Activated T-cell treated with anti-CD3 and anti-CD28 coated beads, Interleukin-2, amount 50 U/mL, for 24 hours (primary cell): ENCODE results near the gene ECHS1.

Experiments
- DNase-seq: peaks from one replicate; pipeline ENCODE4 v3.0.0-alpha.2; 2020
- H3K27ac Mint-ChIP-seq: 2 replicates; pipeline ENCODE4 v1.8.0; 2020; ENCODE audit warnings: mild to moderate bottlenecking, mixed read lengths
- H3K27me3 Mint-ChIP-seq: 2 replicates; pipeline ENCODE4 v1.8.0; 2020; ENCODE audit warnings: mixed read lengths
- H3K36me3 Mint-ChIP-seq: 2 replicates; pipeline ENCODE4 v1.8.0; 2020; ENCODE audit warnings: low read depth, mixed read lengths
- H3K4me1 Mint-ChIP-seq: 2 replicates; pipeline ENCODE4 v1.8.0; 2020; ENCODE audit warnings: low read depth, mixed read lengths
- H3K4me3 Mint-ChIP-seq: 2 replicates; pipeline ENCODE4 v1.8.0; 2020; ENCODE audit warnings: mild to moderate bottlenecking, moderate library complexity, mixed read lengths
- H3K9me3 Mint-ChIP-seq: 2 replicates; pipeline ENCODE4 v1.8.0; 2020; ENCODE audit warnings: mixed read lengths

ECHS1 gene

DNA sequence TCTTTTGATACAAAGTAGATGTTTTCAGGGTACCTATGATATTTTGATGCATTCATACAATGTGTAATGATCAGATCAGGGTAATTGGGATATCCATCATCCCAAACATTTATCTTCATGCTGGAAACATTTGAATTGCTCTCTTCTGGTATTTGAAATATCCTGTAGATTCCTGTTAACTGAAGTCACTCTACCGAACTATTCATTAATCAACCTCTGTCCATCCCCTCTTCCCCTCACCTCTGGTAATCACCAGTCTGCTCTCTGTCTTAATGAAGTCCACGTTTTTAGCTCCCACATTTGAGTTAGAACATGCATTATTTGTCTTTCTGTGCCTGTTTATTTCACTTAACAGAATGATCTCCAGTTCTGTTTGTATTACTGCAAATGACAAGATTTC, 32.1 kb upstream of the ECHS1 start:
- Mint-ChIP-seq H3K27ac (peak overlapping the region; percentile 26), H3K4me1 (peaks cover 58% of the 10 kb centered on the region), H3K27me3 (no peaks in the 10 kb centered on the region), H3K4me3 (no peak overlapping the region), H3K9me3 (peaks cover under 1% of the 10 kb centered on the region), H3K36me3 (peaks cover 95% of the 10 kb centered on the region)
- DNase-seq: no peak

- Mint-ChIP-seq H3K27me3 (no peaks in the 10 kb centered on the region), H3K4me1 (peaks cover 62% of the 10 kb centered on the region), H3K4me3 (no peak overlapping the region), H3K27ac (no peak overlapping the region), H3K9me3 (no peaks in the 10 kb centered on the region), H3K36me3 (peaks cover 97% of the 10 kb centered on the region)
- no peak for DNase-seq
These were observed 30.6 kb upstream of the ECHS1 start for GRCh38 chr10:133403784-133404183.

DNA sequence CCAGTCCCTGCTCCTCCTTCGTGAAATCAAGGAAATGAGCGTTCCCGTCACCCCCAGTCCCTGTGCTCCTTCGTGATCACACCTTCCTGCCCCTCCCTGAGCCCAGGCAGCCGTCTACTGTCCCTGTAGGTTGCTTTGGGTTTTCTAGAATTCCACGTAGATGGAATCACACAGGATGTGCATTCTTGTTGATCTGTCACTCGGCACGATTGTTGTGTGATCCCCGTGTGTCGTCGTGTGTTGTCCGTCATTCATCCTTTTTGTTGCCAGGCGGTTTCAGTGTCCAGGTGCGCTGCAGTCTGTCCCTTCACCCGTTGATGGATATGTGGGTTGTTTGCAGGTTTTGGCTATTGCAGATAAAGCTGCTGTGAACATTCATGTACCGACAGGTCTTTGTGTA, 30.2 kb upstream of the ECHS1 start:
- H3K4me1 Mint-ChIP-seq: peaks cover 59% of the 10 kb centered on the region
- DNase-seq: no peak
- H3K27ac Mint-ChIP-seq: no peak overlapping the region
- H3K4me3 Mint-ChIP-seq: no peak overlapping the region
- no peaks in the 10 kb centered on the region for H3K27me3 Mint-ChIP-seq
- H3K9me3 Mint-ChIP-seq: no peaks in the 10 kb centered on the region
- peaks cover 97% of the 10 kb centered on the region for H3K36me3 Mint-ChIP-seq

- Mint-ChIP-seq H3K4me3 (no peak overlapping the region), H3K4me1 (peaks cover 58% of the 10 kb centered on the region), H3K27me3 (no peaks in the 10 kb centered on the region), H3K36me3 (peaks cover 97% of the 10 kb centered on the region), H3K9me3 (no peaks in the 10 kb centered on the region), H3K27ac (peak overlapping the region; percentile 1)
- DNase-seq: no peak
These were observed 29.0 kb upstream of the ECHS1 start for GRCh38 chr10:133401981-133402725.

- DNase-seq: no peak
- Mint-ChIP-seq H3K27ac (peak overlapping the region; percentile 69), H3K4me3 (no peak overlapping the region), H3K9me3 (no peaks in the 10 kb centered on the region), H3K36me3 (peaks cover 97% of the 10 kb centered on the region), H3K4me1 (peaks cover 59% of the 10 kb centered on the region), H3K27me3 (no peaks in the 10 kb centered on the region)
These were observed 28.3 kb upstream of the ECHS1 start for GRCh38 chr10:133401500-133401899.

DNA sequence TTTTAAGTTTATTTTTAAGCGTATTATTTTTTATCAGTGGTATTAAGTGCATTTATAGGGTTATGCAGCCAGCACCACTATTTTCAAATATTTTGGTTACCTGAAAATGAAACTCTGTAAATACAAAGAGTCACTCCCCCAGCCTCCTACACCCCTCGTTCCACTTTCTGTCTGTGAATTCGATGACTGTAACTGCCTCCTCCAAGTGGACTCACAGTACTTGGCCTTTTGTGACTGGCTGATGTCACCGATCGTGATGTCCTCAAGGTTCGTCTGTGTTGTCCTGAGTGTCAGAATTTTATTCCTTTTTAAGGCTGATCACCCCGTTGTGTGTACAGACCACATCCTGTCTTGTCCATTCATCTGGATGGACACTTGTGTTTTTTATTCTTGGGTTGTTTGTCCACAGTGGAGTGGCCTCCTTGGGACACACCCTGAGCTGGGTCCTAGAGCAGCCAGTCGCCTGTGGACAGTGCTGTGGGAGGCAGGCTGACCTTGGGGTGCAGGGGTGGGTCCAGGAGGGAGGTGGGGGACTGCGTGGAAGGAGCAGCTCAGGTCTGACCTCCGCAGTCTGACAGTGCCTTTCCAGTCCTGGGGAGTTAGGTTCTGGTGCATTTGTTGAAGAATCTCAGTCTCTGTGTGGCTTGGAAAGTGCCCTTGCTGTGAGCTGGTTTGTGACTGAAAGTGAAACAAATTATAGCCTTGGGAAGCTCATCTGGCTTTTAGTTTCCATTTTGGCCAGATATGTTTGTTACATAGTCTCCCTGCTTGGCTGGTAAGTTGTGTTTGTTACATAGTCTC, 27.7 kb upstream of the ECHS1 start:
- Mint-ChIP-seq H3K27ac (peak overlapping the region; percentile 69), H3K36me3 (peaks cover 96% of the 10 kb centered on the region), H3K4me1 (peaks cover 60% of the 10 kb centered on the region), H3K9me3 (no peaks in the 10 kb centered on the region), H3K27me3 (no peaks in the 10 kb centered on the region), H3K4me3 (no peak overlapping the region)
- DNase-seq: no peak

DNA sequence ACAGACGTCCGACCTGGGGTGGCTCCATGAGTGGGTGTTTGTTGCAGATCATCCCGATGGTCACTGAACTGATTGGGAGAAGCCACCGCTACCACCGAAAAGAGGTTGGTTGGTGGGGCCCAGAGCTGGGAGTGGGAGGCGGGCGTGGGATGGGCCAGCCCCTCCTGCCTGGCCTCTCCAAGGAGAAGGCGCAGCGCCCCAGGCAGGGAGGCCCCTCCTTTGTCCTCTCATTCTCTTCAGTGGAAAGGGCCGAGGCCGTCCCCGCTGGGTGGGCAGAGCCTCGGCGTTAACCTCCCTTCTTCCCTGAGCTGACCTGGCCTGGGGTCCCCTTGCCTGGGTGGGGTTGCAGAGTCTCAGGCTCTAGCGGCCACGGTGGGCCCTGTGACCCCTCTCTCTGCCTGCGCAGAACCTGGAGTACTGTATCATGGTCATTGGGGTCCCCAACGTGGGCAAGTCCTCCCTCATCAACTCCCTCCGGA, 26.0 kb upstream of the ECHS1 start:
- Mint-ChIP-seq H3K27me3 (no peaks in the 10 kb centered on the region), H3K27ac (no peak overlapping the region), H3K9me3 (no peaks in the 10 kb centered on the region), H3K4me1 (peaks cover 55% of the 10 kb centered on the region), H3K4me3 (no peak overlapping the region), H3K36me3 (peaks cover 93% of the 10 kb centered on the region)
- no peak for DNase-seq

DNA sequence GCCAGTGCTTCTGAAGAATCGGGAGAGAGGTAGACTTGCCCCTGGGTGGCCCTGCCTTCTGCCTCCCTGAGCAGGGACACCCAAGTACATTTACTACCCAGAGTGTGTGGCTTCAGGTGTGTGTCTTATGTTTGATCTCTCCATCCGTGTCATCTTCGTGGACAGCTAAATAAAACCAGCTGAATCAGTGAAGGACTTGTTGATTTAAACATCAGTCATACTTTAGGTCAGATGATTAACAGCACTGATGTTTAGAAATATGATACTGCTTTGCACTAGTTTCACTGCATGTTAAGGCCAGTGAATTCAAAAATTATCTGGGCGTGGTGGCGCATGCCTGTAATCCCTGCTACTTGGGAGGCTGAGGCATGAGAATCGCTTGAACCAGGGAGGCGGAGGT, 24.8 kb upstream of the ECHS1 start:
- H3K4me1 Mint-ChIP-seq: peaks cover 59% of the 10 kb centered on the region
- peaks cover 83% of the 10 kb centered on the region for H3K36me3 Mint-ChIP-seq
- no peaks in the 10 kb centered on the region for H3K27me3 Mint-ChIP-seq
- H3K9me3 Mint-ChIP-seq: no peaks in the 10 kb centered on the region
- no peak for DNase-seq
- H3K27ac Mint-ChIP-seq: peak overlapping the region; percentile 50
- no peak overlapping the region for H3K4me3 Mint-ChIP-seq

- Mint-ChIP-seq H3K9me3 (no peaks in the 10 kb centered on the region), H3K36me3 (peaks cover 66% of the 10 kb centered on the region), H3K27me3 (no peaks in the 10 kb centered on the region), H3K27ac (peak overlapping the region; percentile 97), H3K4me1 (peaks cover 65% of the 10 kb centered on the region), H3K4me3 (peak overlapping the region; percentile 96)
- no peak for DNase-seq
These were observed 23.0 kb upstream of the ECHS1 start for GRCh38 chr10:133396035-133396624.

GRCh38 chr10:133394801-133395221, 21.7 kb upstream of the ECHS1 start:
- peaks cover 64% of the 10 kb centered on the region for H3K4me1 Mint-ChIP-seq
- peak overlapping the region; percentile 96 for H3K4me3 Mint-ChIP-seq
- H3K36me3 Mint-ChIP-seq: peaks cover 53% of the 10 kb centered on the region
- no peaks in the 10 kb centered on the region for H3K9me3 Mint-ChIP-seq
- H3K27me3 Mint-ChIP-seq: no peaks in the 10 kb centered on the region
- peak overlapping the region; percentile 97 for H3K27ac Mint-ChIP-seq
- DNase-seq: no peak

- Mint-ChIP-seq H3K27ac (peak within 1 kb of the TSS; percentile 97), H3K4me1 (peaks cover 62% of the 10 kb centered on the region), H3K27me3 (no peaks in the 10 kb centered on the region), H3K4me3 (peak within 1 kb of the TSS; percentile 96), H3K36me3 (peaks cover 47% of the 10 kb centered on the region), H3K9me3 (no peaks in the 10 kb centered on the region)
- DNase-seq: peak; percentile 98
These were observed 21.0 kb upstream of the ECHS1 start, which contains the start of gene MTG1 for GRCh38 chr10:133394064-133394663. Gene MTG1, plus strand, starts transcription at chr10:133394157. Its CDS starts 64 bp downstream, at chr10:133394221.

GRCh38 chr10:133393401-133394063, 20.4 kb upstream of the ECHS1 start:
- Mint-ChIP-seq H3K4me3 (peak overlapping the region; percentile 96), H3K27ac (peak overlapping the region; percentile 75), H3K9me3 (no peaks in the 10 kb centered on the region), H3K27me3 (no peaks in the 10 kb centered on the region), H3K4me1 (peaks cover 69% of the 10 kb centered on the region), H3K36me3 (peaks cover 40% of the 10 kb centered on the region)
- no peak for DNase-seq

DNA sequence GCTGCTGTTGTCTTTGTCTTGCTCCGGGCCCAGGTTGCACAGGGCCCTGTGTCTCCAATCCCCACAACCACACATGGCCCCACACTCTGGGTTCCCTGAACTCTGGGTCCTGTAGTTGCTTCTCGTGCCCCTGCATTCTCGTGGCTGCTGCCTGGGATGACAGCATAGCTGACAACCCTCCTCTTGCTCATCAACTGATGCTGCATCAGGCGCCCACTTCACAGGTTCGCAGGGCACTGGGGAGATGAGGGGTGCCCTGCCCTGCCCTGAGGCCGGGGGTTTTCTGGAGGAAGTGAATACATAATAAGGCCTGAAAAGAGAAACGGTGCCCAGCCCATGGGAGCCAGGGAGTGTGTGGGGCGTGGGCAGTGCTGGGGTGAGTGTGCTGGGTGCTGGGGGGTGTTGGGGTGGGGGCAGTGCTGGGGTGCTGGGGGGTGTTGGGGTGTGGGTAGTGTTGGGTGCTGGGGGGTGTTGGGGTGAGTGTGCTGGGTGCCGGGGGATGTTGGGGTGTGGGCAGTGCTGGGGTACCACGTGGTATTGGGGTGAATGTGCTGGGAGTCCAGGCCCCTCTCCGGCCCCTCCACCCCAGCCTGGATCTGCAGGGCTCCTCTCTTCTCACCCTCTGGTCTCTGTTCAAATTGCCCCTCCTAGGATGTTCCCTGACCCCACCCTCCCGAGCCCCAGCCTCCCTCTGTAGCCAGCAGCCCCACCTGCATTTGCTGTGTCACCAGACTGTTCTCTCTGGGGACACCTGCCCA, 18.8 kb upstream of the ECHS1 start:
- peak; percentile 48 for DNase-seq
- H3K36me3 Mint-ChIP-seq: peaks cover 25% of the 10 kb centered on the region
- peaks cover 69% of the 10 kb centered on the region for H3K4me1 Mint-ChIP-seq
- peak overlapping the region; percentile 12 for H3K4me3 Mint-ChIP-seq
- H3K27me3 Mint-ChIP-seq: no peaks in the 10 kb centered on the region
- peak overlapping the region; percentile 97 for H3K27ac Mint-ChIP-seq
- no peaks in the 10 kb centered on the region for H3K9me3 Mint-ChIP-seq
